ENCODE results near the gene TRMT2A.

GRCh38 chr22:20079745-20080444 is 37.1 kb downstream of the TRMT2A start, which contains the start of gene DGCR8:
- TF ChIP-seq CBX8 (IDR thresholded peaks at IDR 0.05; ENCODE audit: borderline replicate concordance, low read depth, low read length), result no peak
- TF ChIP-seq FOSL1 (IDR thresholded peaks at IDR 0.05; ENCODE audit: insufficient read depth, low read depth, low read length), result no peak
- TF ChIP-seq POLR2A (IDR thresholded peaks at IDR 0.05; ENCODE audit: control extremely low read depth in 1 of 2, low read depth in 2 of 2, low read length in 2 of 2), result peak; percentile 73 to 89
- 0 out of 4 replicates have a peak, but pooled peaks of 1 of the 3 experiments have one; percentile 3 for TF ChIP-seq CTCF (IDR thresholded peaks at IDR 0.05; ENCODE audit: control extremely low read depth in 1 of 3, insufficient read depth in 1 of 3, low read depth in 1 of 3, low read length in 3 of 3)
- no peak; a peak in 1 of 3 replicates for TF ChIP-seq EP300 (IDR thresholded peaks at IDR 0.05; ENCODE audit: borderline replicate concordance in 1 of 2, low read depth in 2 of 2, low read length in 2 of 2)
- TF ChIP-seq CEBPB (IDR thresholded peaks at IDR 0.05; ENCODE audit: low read depth, low read length), result no peak
- TF ChIP-seq RXRA (IDR thresholded peaks at IDR 0.05; ENCODE audit: insufficient read depth, low read depth, low read length), result no peak
